ENCODE measurements around the gene ZNF518A.

ZNF518A gene

GRCh38 chr10:96129387-96130325, at the start of gene ZNF518A:
Gene ZNF518A, plus strand, starts transcription at chr10:96130297. Its CDS starts 26,026 bp downstream, at chr10:96156323.
- Histone ChIP-seq H3K9me3 (replicated peaks; ENCODE audit: insufficient read depth, low read length) (no peaks in the 10 kb centered on the region), H3K27ac (ENCODE audit: low read length) (peak within 1 kb of the TSS; percentile 98), H3F3A (ENCODE audit: insufficient read depth, low read length) (peaks cover 16% of the 10 kb centered on the region; the same call in 1 of the 2 replicates), H3K9me2 (replicated peaks; ENCODE audit: insufficient read depth, low read length) (no peaks in the 10 kb centered on the region), H3K36me3 (replicated peaks; ENCODE audit: insufficient read depth, low read length) (no peaks in the 10 kb centered on the region; the same call in 1 of the 2 replicates), H2AFZ (ENCODE audit: low read length) (peak within 1 kb of the TSS; percentile 99), H4K20me1 (ENCODE audit: insufficient read depth, low read length) (no peaks in the 10 kb centered on the region), H3K4me3 (ENCODE audit: low read length) (peak within 1 kb of the TSS; percentile 96), H3K4me2 (ENCODE audit: low read depth, low read length) (peak within 1 kb of the TSS; percentile 57), H3K4me1 (ENCODE audit: low read length) (peaks cover 13% of the 10 kb centered on the region), H3K27me3 (replicated peaks; ENCODE audit: insufficient read depth, low read length) (no peaks in the 10 kb centered on the region), H3K9ac (ENCODE audit: low read length) (peak within 1 kb of the TSS; percentile 99), H3K79me2 (ENCODE audit: low read length) (peaks cover 18% of the 10 kb centered on the region)
- peak; percentile 97 for DNase-seq
- TF ChIP-seq EZH2phosphoT487 (IDR thresholded peaks at IDR 0.05; ENCODE audit: low read length) (no peak), CTCF (IDR thresholded peaks at IDR 0.05; ENCODE audit: low read length) (no peak), EZH2 (optimal IDR thresholded peaks at IDR 0.05; ENCODE audit: low read depth, low read length) (no peak)

GRCh38 chr10:96082153-96082552, 47.9 kb upstream of the ZNF518A start:
- H3K4me3 ChIP-seq (ENCODE audit: low read length) = no peak overlapping the region
- no peaks in the 10 kb centered on the region for H3K36me3 ChIP-seq (replicated peaks; ENCODE audit: insufficient read depth, low read length)
- H3K4me2 ChIP-seq (ENCODE audit: low read depth, low read length) = no peak overlapping the region
- no peak overlapping the region for H3K9ac ChIP-seq (ENCODE audit: low read length)
- no peaks in the 10 kb centered on the region for H3K4me1 ChIP-seq (ENCODE audit: low read length)
- no peaks in the 10 kb centered on the region for H3F3A ChIP-seq (ENCODE audit: insufficient read depth, low read length)
- TF ChIP-seq EZH2phosphoT487 (IDR thresholded peaks at IDR 0.05; ENCODE audit: low read length) (no peak), EZH2 (optimal IDR thresholded peaks at IDR 0.05; ENCODE audit: low read depth, low read length) (no peak), CTCF (IDR thresholded peaks at IDR 0.05; ENCODE audit: low read length) (no peak)
- no peaks in the 10 kb centered on the region for H3K79me2 ChIP-seq (ENCODE audit: low read length)
- DNase-seq = no peak
- H3K27ac ChIP-seq (ENCODE audit: low read length) = no peak overlapping the region
- no peaks in the 10 kb centered on the region for H3K9me2 ChIP-seq (replicated peaks; ENCODE audit: insufficient read depth, low read length)
- no peak overlapping the region for H2AFZ ChIP-seq (ENCODE audit: low read length)
- no peaks in the 10 kb centered on the region for H4K20me1 ChIP-seq (ENCODE audit: insufficient read depth, low read length)
- H3K27me3 ChIP-seq (replicated peaks; ENCODE audit: insufficient read depth, low read length) = no peaks in the 10 kb centered on the region
- H3K9me3 ChIP-seq (replicated peaks; ENCODE audit: insufficient read depth, low read length) = no peaks in the 10 kb centered on the region

- no peak overlapping the region for H3K4me2 ChIP-seq (ENCODE audit: low read depth, low read length)
- no peak for DNase-seq
- no peaks in the 10 kb centered on the region for H3K36me3 ChIP-seq (replicated peaks; ENCODE audit: insufficient read depth, low read length)
- no peak for TF ChIP-seq CTCF (IDR thresholded peaks at IDR 0.05; ENCODE audit: low read length)
- no peak for TF ChIP-seq EZH2phosphoT487 (IDR thresholded peaks at IDR 0.05; ENCODE audit: low read length)
- TF ChIP-seq EZH2 (optimal IDR thresholded peaks at IDR 0.05; ENCODE audit: low read depth, low read length) = no peak
- no peaks in the 10 kb centered on the region for H3K9me2 ChIP-seq (replicated peaks; ENCODE audit: insufficient read depth, low read length)
- no peaks in the 10 kb centered on the region for H3K4me1 ChIP-seq (ENCODE audit: low read length)
- H3F3A ChIP-seq (ENCODE audit: insufficient read depth, low read length) = no peaks in the 10 kb centered on the region
- H4K20me1 ChIP-seq (ENCODE audit: insufficient read depth, low read length) = no peaks in the 10 kb centered on the region
- H2AFZ ChIP-seq (ENCODE audit: low read length) = no peak overlapping the region
- no peak overlapping the region for H3K27ac ChIP-seq (ENCODE audit: low read length)
- no peaks in the 10 kb centered on the region for H3K79me2 ChIP-seq (ENCODE audit: low read length)
- no peaks in the 10 kb centered on the region for H3K27me3 ChIP-seq (replicated peaks; ENCODE audit: insufficient read depth, low read length)
- no peak overlapping the region for H3K9ac ChIP-seq (ENCODE audit: low read length)
- no peak overlapping the region for H3K4me3 ChIP-seq (ENCODE audit: low read length)
- no peaks in the 10 kb centered on the region for H3K9me3 ChIP-seq (replicated peaks; ENCODE audit: insufficient read depth, low read length)
These were observed 47.3 kb upstream of the ZNF518A start for GRCh38 chr10:96082748-96083147.

All from MM.1S (cell line).